MM.1S (cell line): ENCODE data around the gene NCOA3.

Source experiments
- DNase-seq: peaks from one replicate; pipeline ENCODE4 v3.0.0-alpha.2; 2015
- H2AFZ ChIP-seq: fragments of 300-600 bp; sonication (generic); 2 replicates; pipeline ENCODE4 v1.6.0; 2016; ENCODE audit warnings: antibody characterized with exemption, low read length
- H3F3A ChIP-seq: fragments of 300-600 bp; sonication (generic); 2 replicates; pipeline ENCODE4 v1.6.1; 2016; ENCODE audit warnings: mild to moderate bottlenecking, antibody characterized with exemption, low read length, moderate library complexity, mixed read lengths; ENCODE audit not compliant: insufficient read depth
- H3K27ac ChIP-seq: fragments of 300-600 bp; sonication (generic); 2 replicates; pipeline ENCODE4 v1.5.1; 2016; ENCODE audit warnings: mild to moderate bottlenecking, low read length
- H3K27me3 ChIP-seq: fragments of 300-600 bp; sonication (generic); replicated peaks from 2 replicates; pipeline ENCODE4 v1.6.0; 2016; ENCODE audit warnings: low read length; ENCODE audit not compliant: insufficient read depth
- H3K36me3 ChIP-seq: fragments of 300-600 bp; sonication (generic); replicated peaks from 2 replicates; pipeline ENCODE4 v1.6.1; 2016; ENCODE audit warnings: mild to moderate bottlenecking, low read length, mixed read lengths; ENCODE audit not compliant: insufficient read depth
- H3K4me1 ChIP-seq: fragments of 300-600 bp; sonication (generic); 2 replicates; pipeline ENCODE4 v1.6.1; 2016; ENCODE audit warnings: low read length, mixed read lengths
- H3K4me2 ChIP-seq: fragments of 300-600 bp; sonication (generic); 2 replicates; pipeline ENCODE4 v1.6.0; 2016; ENCODE audit warnings: low read depth, low read length
- H3K4me3 ChIP-seq: fragments of 300-600 bp; sonication (generic); 2 replicates; pipeline ENCODE4 v1.5.1; 2016; ENCODE audit warnings: low read length, mixed read lengths
- H3K79me2 ChIP-seq: fragments of 300-600 bp; sonication (generic); 2 replicates; pipeline ENCODE4 v1.6.1; 2016; ENCODE audit warnings: mixed run types, low read length, mixed read lengths
- H3K9ac ChIP-seq: fragments of 300-600 bp; sonication (generic); 2 replicates; pipeline ENCODE4 v1.6.1; 2016; ENCODE audit warnings: low read length, mixed read lengths
- H3K9me2 ChIP-seq: fragments of 300-600 bp; sonication (generic); replicated peaks from 2 replicates; pipeline ENCODE4 v1.6.1; 2016; ENCODE audit warnings: mild to moderate bottlenecking, low read length, mixed read lengths; ENCODE audit not compliant: insufficient read depth
- H3K9me3 ChIP-seq: fragments of 300-600 bp; sonication (generic); replicated peaks from 2 replicates; pipeline ENCODE4 v1.6.1; 2016; ENCODE audit warnings: mild to moderate bottlenecking, low read length, mixed read lengths; ENCODE audit not compliant: insufficient read depth
- H4K20me1 ChIP-seq: fragments of 300-600 bp; sonication (generic); 2 replicates; pipeline ENCODE4 v1.6.1; 2016; ENCODE audit warnings: mild to moderate bottlenecking, low read length, moderate library complexity, mixed read lengths; ENCODE audit not compliant: insufficient read depth
- CTCF ChIP-seq: fragments of 300-600 bp; sonication (generic); IDR thresholded peaks from 2 replicates; pipeline ENCODE4 v1.5.1; 2016; ENCODE audit warnings: antibody characterized with exemption, low read length, mixed read lengths
- EZH2 ChIP-seq: fragments of 300-600 bp; sonication (generic); optimal IDR thresholded peaks from 2 replicates; pipeline ENCODE3; 2017; ENCODE audit warnings: low read depth, mild to moderate bottlenecking, antibody characterized with exemption, low read length, mixed read lengths
- EZH2phosphoT487 ChIP-seq: fragments of 300-600 bp; sonication (generic); IDR thresholded peaks from 2 replicates; pipeline ENCODE4 v1.6.1; 2018; ENCODE audit warnings: antibody characterized with exemption, low read length

Gene NCOA3

DNA sequence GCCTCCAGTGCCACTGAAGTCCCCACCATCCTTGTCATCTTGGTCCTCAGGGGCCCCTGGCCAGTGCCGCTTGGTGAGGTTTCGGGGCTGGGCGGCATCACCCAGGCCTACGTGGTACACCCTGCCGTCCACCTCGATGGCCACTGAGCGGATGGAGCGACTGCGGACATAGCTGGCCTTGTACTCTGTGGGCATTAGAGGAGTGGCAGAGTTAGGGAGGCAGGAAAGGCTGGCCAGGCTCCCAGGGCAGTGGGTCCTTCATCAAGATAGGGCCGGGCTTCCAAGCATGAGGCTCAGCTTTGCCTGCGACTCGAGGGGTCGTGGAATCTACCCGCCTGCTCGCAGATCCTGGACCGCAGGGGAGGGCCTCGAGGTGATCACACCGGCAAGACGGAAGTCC lies 164.6 kb downstream of the NCOA3 start:
- Histone ChIP-seq H3K9ac (no peak overlapping the region), H3K36me3 (peaks cover 7% of the 10 kb centered on the region; the same call in 1 of the 2 replicates), H3K27me3 (no peaks in the 10 kb centered on the region), H3K79me2 (no peaks in the 10 kb centered on the region), H3K4me3 (no peak overlapping the region), H3K9me2 (no peaks in the 10 kb centered on the region), H3K9me3 (no peaks in the 10 kb centered on the region), H4K20me1 (0 out of 2 replicates have a peak, but pooled peaks cover 3% of the 10 kb centered on the region), H3F3A (peaks cover 10% of the 10 kb centered on the region; the same call in 1 of the 2 replicates), H2AFZ (no peak overlapping the region), H3K27ac (no peak overlapping the region), H3K4me2 (no peak overlapping the region), H3K4me1 (no peaks in the 10 kb centered on the region)
- DNase-seq, result no peak
- TF ChIP-seq EZH2, result no peak
- TF ChIP-seq EZH2phosphoT487, result no peak
- no peak for TF ChIP-seq CTCF

- Histone ChIP-seq H3K27ac (no peak overlapping the region), H3K4me3 (no peak overlapping the region), H3K9me2 (no peaks in the 10 kb centered on the region), H3K4me1 (no peaks in the 10 kb centered on the region), H3K9me3 (no peaks in the 10 kb centered on the region), H3K36me3 (peaks cover 6% of the 10 kb centered on the region; the same call in 1 of the 2 replicates), H4K20me1 (0 out of 2 replicates have a peak, but pooled peaks cover 3% of the 10 kb centered on the region), H3F3A (peaks cover 9% of the 10 kb centered on the region; the same call in 1 of the 2 replicates), H3K9ac (no peak overlapping the region), H3K4me2 (no peak overlapping the region), H3K27me3 (no peaks in the 10 kb centered on the region), H3K79me2 (no peaks in the 10 kb centered on the region), H2AFZ (no peak overlapping the region)
- no peak for TF ChIP-seq CTCF
- DNase-seq, result no peak
Measured at GRCh38 chr20:47667086-47667485, 165.4 kb downstream of the NCOA3 start.

DNA sequence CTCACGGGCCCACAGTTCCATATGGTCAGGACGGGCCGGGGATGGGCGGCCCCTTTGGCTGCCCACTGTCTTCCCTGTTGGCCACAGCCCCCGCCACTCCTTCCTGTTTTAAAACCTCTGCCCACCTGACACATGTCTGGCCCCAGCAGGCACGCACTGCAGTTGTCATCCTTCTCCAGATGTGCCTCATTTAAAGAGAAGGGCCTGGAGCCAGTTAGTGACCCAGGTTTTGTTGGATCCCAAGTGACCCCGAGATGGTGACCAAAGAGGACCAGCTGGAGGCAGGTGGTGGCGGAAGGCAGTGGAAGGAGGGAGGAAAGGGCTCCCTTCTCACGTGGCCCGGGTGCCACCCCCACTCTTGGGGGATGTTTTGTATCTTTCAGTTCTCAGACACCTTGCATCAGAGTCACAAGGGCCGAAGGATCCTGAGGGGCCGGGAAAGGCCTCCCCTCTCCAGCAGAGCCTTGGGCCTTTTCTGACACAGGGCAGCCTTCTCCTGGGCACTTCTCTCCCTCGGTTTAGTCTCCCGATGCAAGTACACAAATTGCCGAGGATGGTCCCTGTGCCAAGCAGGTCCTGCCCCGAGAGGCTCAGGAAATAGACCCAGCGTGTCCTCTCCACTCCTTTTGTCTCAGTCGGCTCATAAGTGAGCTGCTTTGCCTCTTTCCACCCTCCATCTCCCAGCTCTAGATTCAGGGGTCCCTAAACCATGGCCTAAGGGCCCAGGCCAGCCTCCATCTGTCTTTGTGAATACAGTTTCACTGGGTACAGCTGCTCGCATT lies 166.0 kb downstream of the NCOA3 start:
- H3K9me3 ChIP-seq, result no peaks in the 10 kb centered on the region
- H3F3A ChIP-seq, result peaks cover 4% of the 10 kb centered on the region; the same call in 1 of the 2 replicates
- H3K9ac ChIP-seq, result no peak overlapping the region
- no peaks in the 10 kb centered on the region for H4K20me1 ChIP-seq
- H3K79me2 ChIP-seq, result no peaks in the 10 kb centered on the region
- no peaks in the 10 kb centered on the region for H3K27me3 ChIP-seq
- H3K4me3 ChIP-seq, result no peak overlapping the region
- H3K36me3 ChIP-seq, result no peaks in the 10 kb centered on the region; the same call in 1 of the 2 replicates
- no peaks in the 10 kb centered on the region for H3K9me2 ChIP-seq
- H3K27ac ChIP-seq, result no peak overlapping the region
- TF ChIP-seq EZH2 (no peak), CTCF (no peak), EZH2phosphoT487 (no peak)
- no peak for DNase-seq
- H3K4me1 ChIP-seq, result no peaks in the 10 kb centered on the region
- H3K4me2 ChIP-seq, result no peak overlapping the region
- no peak overlapping the region for H2AFZ ChIP-seq
